CD4-positive, alpha-beta T cell (primary cell): ENCODE results near the gene FCHSD2. TPM values are rescaled to one million over a fixed set of nuclear protein-coding genes. Genes with fewer than 3 reads are reported as not detected.
A peak's percentile ranks its signal among the peaks of the same experiment; 100 is the strongest.
"Not testable (repeated sequence)": the region's sequence is repeated elsewhere in the genome, so short reads cannot be mapped to it uniquely, and the experiment has no call there.

Source experiments
- ATAC-seq: fragments of 200-7000 bp; cut with Tn5 transposase; one replicate; pipeline ENCODE4 v1.10.0; 2022; ENCODE audit warnings: mild to moderate bottlenecking; ENCODE audit not compliant: poor library complexity
- CTCF ChIA-PET: fragments of 350-600 bp; sonication (Branson Sonifier 250); formaldehyde crosslinking; loops from one replicate; lab custom pipeline; 2021; ENCODE audit warnings: antibody characterized with exemption, inconsistent platforms; lab: Charles Lee
- POLR2A ChIA-PET: fragments of 350-600 bp; sonication (Branson Sonifier 250); formaldehyde crosslinking; loops from one replicate; lab custom pipeline; 2021; ENCODE audit warnings: antibody characterized with exemption, inconsistent platforms; lab: Charles Lee
- DNase-seq, 14 experiments: peaks; one replicate each; pipeline ENCODE4 v3.0.0-alpha.2; 2013 to 2020; ENCODE audit warnings: mixed read lengths in 2 of 14
- H3K27ac ChIP-seq, 2 donors: one replicate each; pipeline versions ENCODE4 v1.5.1 to v1.7.0; 2013; ENCODE audit warnings: low read length in 2 of 2, low read depth in 1 of 2, mild to moderate bottlenecking in 1 of 2
- H3K27me3 ChIP-seq, 2 experiments: 1 replicate in 1 of 2; 2 replicates in 1 of 2; pipeline versions ENCODE4 v1.6.1 to v1.7.0; 2013; ENCODE audit warnings: low read length in 2 of 2, control low read depth in 1 of 2, mild to moderate bottlenecking in 1 of 2, moderate library complexity in 1 of 2; ENCODE audit not compliant: insufficient read depth in 2 of 2, control insufficient read depth in 1 of 2
- H3K36me3 ChIP-seq: one replicate; pipeline ENCODE4 v1.6.1; 2013; ENCODE audit warnings: low read length, control low read depth; ENCODE audit not compliant: insufficient read depth
- H3K4me1 ChIP-seq: one replicate; pipeline ENCODE4 v1.6.1; 2013; ENCODE audit warnings: low read length, control low read depth; ENCODE audit not compliant: insufficient read depth
- H3K4me3 ChIP-seq: one replicate; pipeline ENCODE4 v1.5.1; 2013; ENCODE audit warnings: mild to moderate bottlenecking, low read length, moderate library complexity
- H3K9me3 ChIP-seq, 2 experiments: 1 replicate in 1 of 2; 2 replicates in 1 of 2; pipeline versions ENCODE4 v1.6.1 to v1.7.0; 2013; ENCODE audit warnings: low read length in 2 of 2, mild to moderate bottlenecking in 2 of 2, control low read depth in 1 of 2, moderate library complexity in 1 of 2; ENCODE audit not compliant: control insufficient read depth in 1 of 2, insufficient read depth in 1 of 2
- H3K27ac Mint-ChIP-seq: one replicate; pipeline ENCODE4 v1.8.0; 2020; ENCODE audit warnings: mixed read lengths
- H3K27me3 Mint-ChIP-seq: one replicate; pipeline ENCODE4 v1.8.0; 2021; ENCODE audit warnings: mixed read lengths
- H3K36me3 Mint-ChIP-seq: one replicate; pipeline ENCODE4 v1.8.0; 2021; ENCODE audit warnings: low read depth, mixed read lengths
- H3K4me1 Mint-ChIP-seq: one replicate; pipeline ENCODE4 v1.8.0; 2021; ENCODE audit warnings: low read depth, mixed read lengths
- H3K4me3 Mint-ChIP-seq: one replicate; pipeline ENCODE4 v1.8.0; 2020; ENCODE audit warnings: mild to moderate bottlenecking, mixed read lengths
- H3K9me3 Mint-ChIP-seq: one replicate; pipeline ENCODE4 v1.8.0; 2020; ENCODE audit warnings: mixed read lengths
- CTCF ChIP-seq: fragments of 200-600 bp; IDR thresholded peaks from one replicate; pipeline ENCODE4 v1.8.0; 2022; ENCODE audit warnings: antibody characterized with exemption, mild to moderate bottlenecking
- intact Hi-C, 2 experiments: fragments of 100-400 bp; cut with DNase I in 1 of 2; cut with micrococcal nuclease in 1 of 2; formaldehyde crosslinking; loops; one replicate each; pipeline versions ENCODE4 v1.15.1 to v1.9.0; 2023 to 2025; cut with DNase I, micrococcal nuclease
- total RNA-seq, 174 experiments: library from RNA in 2 of 174; stranded (reverse) in 2 of 174; gene quantifications; one replicate each; pipeline ENCODE4 v1.2.3 and lab custom pipeline; 2021 to 2026

The FCHSD2 gene
- total RNA-seq, 2 experiments from 2014 or later = 48.6 to 50.7 TPM

DNA sequence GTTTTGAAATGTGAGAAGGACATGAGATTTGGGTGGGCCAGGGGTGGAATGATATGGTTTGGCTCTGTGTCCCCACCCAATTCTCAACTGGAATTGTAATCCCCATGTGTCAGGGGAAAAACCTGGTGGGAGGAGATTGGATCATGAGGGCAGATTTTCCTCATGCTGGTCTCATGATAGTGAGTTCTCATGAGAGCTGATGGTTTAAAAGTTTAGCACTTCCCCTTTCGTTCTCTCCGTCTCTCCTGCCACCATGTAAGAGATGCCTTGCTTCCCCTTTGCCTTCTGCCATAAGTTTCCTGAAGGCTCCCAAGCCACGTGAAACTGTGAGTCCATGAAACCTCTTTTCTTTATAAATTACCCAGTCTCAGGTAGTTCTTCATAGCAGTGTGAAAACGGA lies 113.5 kb downstream of the FCHSD2 start:
- H3K27ac ChIP-seq = no peak overlapping the region
- CTCF ChIA-PET = no interaction called here

GRCh38 chr11:73027840-73028239 lies 114.3 kb downstream of the FCHSD2 start:
- Mint-ChIP-seq H3K36me3 (peaks cover 65% of the 10 kb centered on the region), H3K9me3 (peaks cover 22% of the 10 kb centered on the region), H3K4me1 (peaks cover 33% of the 10 kb centered on the region)
- H3K4me3 Mint-ChIP-seq, H3K27ac ChIP-seq, ATAC-seq, DNase-seq, H3K4me3 ChIP-seq, intact Hi-C loops, H3K27me3 ChIP-seq, CTCF ChIA-PET, H3K27me3 Mint-ChIP-seq, H3K27ac Mint-ChIP-seq, H3K36me3 ChIP-seq, POLR2A ChIA-PET, H3K4me1 ChIP-seq: not testable (repeated sequence)
- H3K9me3 ChIP-seq = peaks cover 9 to 18% of the 10 kb centered on the region in 2 experiments

More for the DNA sequence above, 113.5 kb downstream of the FCHSD2 start:
- no peak for TF ChIP-seq CTCF
- H3K27ac Mint-ChIP-seq = no peak overlapping the region
- ATAC-seq (no peak), DNase-seq (peak in 2 of 14 experiments; percentile 47 to 61)
- Histone ChIP-seq H3K4me1 (peaks cover 7% of the 10 kb centered on the region), H3K9me3 (peaks cover 9 to 18% of the 10 kb centered on the region in 2 experiments), H3K4me3 (no peak overlapping the region), H3K27me3 (no peaks in the 10 kb centered on the region), H3K36me3 (no peaks in the 10 kb centered on the region)
- peaks cover 41% of the 10 kb centered on the region for H3K4me1 Mint-ChIP-seq
- peaks cover 20% of the 10 kb centered on the region for H3K9me3 Mint-ChIP-seq
- intact Hi-C loops = no loop called here
- no peak overlapping the region for H3K4me3 Mint-ChIP-seq
- POLR2A ChIA-PET = no interaction called here
- H3K36me3 Mint-ChIP-seq = peaks cover 57% of the 10 kb centered on the region
- H3K27me3 Mint-ChIP-seq = no peaks in the 10 kb centered on the region

DNA sequence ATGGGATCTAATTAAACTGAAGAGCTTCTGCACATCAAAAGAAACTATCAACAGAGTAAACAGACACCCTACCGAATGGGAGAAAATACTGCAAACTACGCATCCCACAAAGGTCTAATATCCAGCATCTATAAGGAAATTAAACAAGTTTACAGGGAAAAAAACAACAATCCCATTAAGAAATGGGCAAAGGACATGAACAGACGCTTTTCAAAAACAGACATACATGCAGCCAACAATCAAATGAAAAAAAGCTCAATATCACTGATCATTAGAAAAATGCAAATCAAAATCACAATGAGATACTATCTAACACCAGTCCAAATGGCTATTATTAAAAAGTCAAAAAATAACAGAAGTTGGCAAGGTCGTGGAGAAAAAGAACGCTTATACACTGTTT lies 117.5 kb downstream of the FCHSD2 start:
- Histone ChIP-seq H3K36me3 (no peaks in the 10 kb centered on the region), H3K27me3 (no peaks in the 10 kb centered on the region), H3K4me3 (no peak overlapping the region), H3K4me1 (peaks cover 4% of the 10 kb centered on the region), H3K9me3 (peaks cover 9 to 18% of the 10 kb centered on the region in 2 experiments), H3K27ac (no peak overlapping the region)
- H3K36me3 Mint-ChIP-seq = peaks cover 81% of the 10 kb centered on the region
- H3K4me1 Mint-ChIP-seq = peaks cover 20% of the 10 kb centered on the region
- no peaks in the 10 kb centered on the region for H3K27me3 Mint-ChIP-seq
- POLR2A ChIA-PET = interaction anchor here (1.6 kb wide), 1 partner anchor 10 kb away, joined by 6 read pairs; no protein-coding TSS in a partner anchor
- DNase-seq = no peak
- H3K4me3 Mint-ChIP-seq = no peak overlapping the region
- intact Hi-C loops = no loop called here
- no peak for TF ChIP-seq CTCF
- peaks cover 26% of the 10 kb centered on the region for H3K9me3 Mint-ChIP-seq
- no peak overlapping the region for H3K27ac Mint-ChIP-seq
- CTCF ChIA-PET = no interaction called here
- ATAC-seq = no peak

- H3K4me3 Mint-ChIP-seq = no peak overlapping the region
- H3K36me3 Mint-ChIP-seq = peaks cover 39% of the 10 kb centered on the region
- ChIA-PET CTCF (interaction anchor here (0.9 kb wide), 1 partner anchor 38 kb away, joined by 3 read pairs; no protein-coding TSS in a partner anchor), POLR2A (no interaction called here)
- no peak overlapping the region for H3K27ac Mint-ChIP-seq
- Histone ChIP-seq H3K27me3 (no peaks in the 10 kb centered on the region), H3K36me3 (no peaks in the 10 kb centered on the region), H3K4me3 (no peak overlapping the region), H3K4me1 (no peaks in the 10 kb centered on the region), H3K27ac (no peak overlapping the region), H3K9me3 (peaks cover 0 to 7% of the 10 kb centered on the region in 2 experiments)
- ATAC-seq (no peak), DNase-seq (no peak)
- H3K9me3 Mint-ChIP-seq = peaks cover 11% of the 10 kb centered on the region
- no peak for TF ChIP-seq CTCF
- H3K4me1 Mint-ChIP-seq = no peaks in the 10 kb centered on the region
- H3K27me3 Mint-ChIP-seq = no peaks in the 10 kb centered on the region
- intact Hi-C loops = no loop called here
Measured at GRCh38 chr11:73019996-73020395, 122.1 kb downstream of the FCHSD2 start.
